Mesothelial cell of epicardium (in vitro differentiated cells): Measurements from ENCODE around the gene GLT6D1. TPM values are rescaled to one million over a fixed set of nuclear protein-coding genes. Genes with fewer than 3 reads are reported as not detected.

Experiments used
- DNase-seq, 2 experiments: peaks; one replicate each; pipeline ENCODE4 v3.0.0; 2021; ENCODE audit warnings: low spot score in 2 of 2; ENCODE audit not compliant: unreplicated experiment in 2 of 2
- H3K27ac Mint-ChIP-seq: 2 replicates; pipeline ENCODE4 v1.8.0; 2021; ENCODE audit warnings: mixed read lengths
- H3K27me3 Mint-ChIP-seq: 2 replicates; pipeline ENCODE4 v1.8.0; 2021; ENCODE audit warnings: low read depth, mixed read lengths
- H3K36me3 Mint-ChIP-seq: 2 replicates; pipeline ENCODE4 v1.8.0; 2021; ENCODE audit warnings: mixed read lengths
- H3K4me1 Mint-ChIP-seq: 2 replicates; pipeline ENCODE4 v1.8.0; 2021; ENCODE audit warnings: mixed read lengths
- H3K4me3 Mint-ChIP-seq: 2 replicates; pipeline ENCODE4 v1.8.0; 2021; ENCODE audit warnings: mild to moderate bottlenecking, moderate library complexity, mixed read lengths
- H3K9me3 Mint-ChIP-seq: 2 replicates; pipeline ENCODE4 v1.8.0; 2021; ENCODE audit warnings: mixed read lengths
- total RNA-seq: library from RNA; stranded (reverse); gene quantifications from 3 replicates; pipeline ENCODE4 v1.2.1, GENCODE V29; 2021
- TF ChIP-seq, protein P1 (sequence below): fragments of 200-600 bp; sonication (generic); IDR thresholded peaks from one replicate; pipeline ENCODE4 v1.5.0; 2021; ENCODE audit warnings: antibody characterized with exemption; ENCODE audit not compliant: unreplicated experiment

GLT6D1 gene
- total RNA-seq, 1 donor from 2014 or later: not detected

- Mint-ChIP-seq H3K27me3 (peaks cover 25% of the 10 kb centered on the region), H3K4me1 (no peaks in the 10 kb centered on the region), H3K9me3 (no peaks in the 10 kb centered on the region), H3K27ac (no peak overlapping the region), H3K4me3 (no peak overlapping the region), H3K36me3 (no peaks in the 10 kb centered on the region)
- TF ChIP-seq, protein P1, sequence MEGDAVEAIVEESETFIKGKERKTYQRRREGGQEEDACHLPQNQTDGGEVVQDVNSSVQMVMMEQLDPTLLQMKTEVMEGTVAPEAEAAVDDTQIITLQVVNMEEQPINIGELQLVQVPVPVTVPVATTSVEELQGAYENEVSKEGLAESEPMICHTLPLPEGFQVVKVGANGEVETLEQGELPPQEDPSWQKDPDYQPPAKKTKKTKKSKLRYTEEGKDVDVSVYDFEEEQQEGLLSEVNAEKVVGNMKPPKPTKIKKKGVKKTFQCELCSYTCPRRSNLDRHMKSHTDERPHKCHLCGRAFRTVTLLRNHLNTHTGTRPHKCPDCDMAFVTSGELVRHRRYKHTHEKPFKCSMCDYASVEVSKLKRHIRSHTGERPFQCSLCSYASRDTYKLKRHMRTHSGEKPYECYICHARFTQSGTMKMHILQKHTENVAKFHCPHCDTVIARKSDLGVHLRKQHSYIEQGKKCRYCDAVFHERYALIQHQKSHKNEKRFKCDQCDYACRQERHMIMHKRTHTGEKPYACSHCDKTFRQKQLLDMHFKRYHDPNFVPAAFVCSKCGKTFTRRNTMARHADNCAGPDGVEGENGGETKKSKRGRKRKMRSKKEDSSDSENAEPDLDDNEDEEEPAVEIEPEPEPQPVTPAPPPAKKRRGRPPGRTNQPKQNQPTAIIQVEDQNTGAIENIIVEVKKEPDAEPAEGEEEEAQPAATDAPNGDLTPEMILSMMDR: no peak
- DNase-seq: no peak
Observed at GRCh38 chr9:135680056-135680455, 40.7 kb upstream of the GLT6D1 start.

GRCh38 chr9:135678236-135679017, 39.1 kb upstream of the GLT6D1 start:
- H3K27me3 Mint-ChIP-seq: peaks cover 26% of the 10 kb centered on the region
- H3K36me3 Mint-ChIP-seq: no peaks in the 10 kb centered on the region
- H3K4me3 Mint-ChIP-seq: no peak overlapping the region
- no peak for DNase-seq
- TF ChIP-seq, protein P1: no peak
- H3K9me3 Mint-ChIP-seq: no peaks in the 10 kb centered on the region
- H3K27ac Mint-ChIP-seq: no peak overlapping the region
- H3K4me1 Mint-ChIP-seq: no peaks in the 10 kb centered on the region

- Mint-ChIP-seq H3K27ac (no peak overlapping the region), H3K4me3 (no peak overlapping the region), H3K36me3 (no peaks in the 10 kb centered on the region), H3K4me1 (no peaks in the 10 kb centered on the region), H3K9me3 (no peaks in the 10 kb centered on the region), H3K27me3 (peaks cover 28% of the 10 kb centered on the region)
- TF ChIP-seq, protein P1: no peak
- no peak for DNase-seq
Observed at GRCh38 chr9:135677641-135678168, 38.4 kb upstream of the GLT6D1 start.

DNA sequence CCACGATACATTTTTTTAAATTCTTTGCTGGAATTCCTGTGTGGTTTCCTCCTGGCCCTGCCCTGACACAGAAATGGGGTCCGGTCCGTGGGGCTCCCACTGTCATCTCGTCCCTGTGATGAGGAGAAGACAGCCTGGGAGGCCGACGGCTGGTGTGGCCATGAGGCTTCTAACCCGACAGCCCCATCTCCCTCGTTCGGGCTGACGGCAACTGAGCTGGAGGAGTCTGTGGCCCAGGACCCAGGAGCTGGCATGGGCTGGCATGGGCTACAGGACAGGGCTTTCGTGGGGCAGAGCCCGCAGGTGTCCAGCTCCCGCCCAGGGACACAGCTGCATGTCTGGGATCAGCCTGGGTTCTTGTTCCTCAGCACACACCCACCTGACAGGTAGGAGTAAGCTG, 37.6 kb upstream of the GLT6D1 start:
- no peak for DNase-seq
- peaks cover 28% of the 10 kb centered on the region for H3K27me3 Mint-ChIP-seq
- H3K27ac Mint-ChIP-seq: no peak overlapping the region
- TF ChIP-seq, protein P1: no peak
- no peak overlapping the region for H3K4me3 Mint-ChIP-seq
- H3K9me3 Mint-ChIP-seq: no peaks in the 10 kb centered on the region
- no peaks in the 10 kb centered on the region for H3K36me3 Mint-ChIP-seq
- H3K4me1 Mint-ChIP-seq: no peaks in the 10 kb centered on the region

DNA sequence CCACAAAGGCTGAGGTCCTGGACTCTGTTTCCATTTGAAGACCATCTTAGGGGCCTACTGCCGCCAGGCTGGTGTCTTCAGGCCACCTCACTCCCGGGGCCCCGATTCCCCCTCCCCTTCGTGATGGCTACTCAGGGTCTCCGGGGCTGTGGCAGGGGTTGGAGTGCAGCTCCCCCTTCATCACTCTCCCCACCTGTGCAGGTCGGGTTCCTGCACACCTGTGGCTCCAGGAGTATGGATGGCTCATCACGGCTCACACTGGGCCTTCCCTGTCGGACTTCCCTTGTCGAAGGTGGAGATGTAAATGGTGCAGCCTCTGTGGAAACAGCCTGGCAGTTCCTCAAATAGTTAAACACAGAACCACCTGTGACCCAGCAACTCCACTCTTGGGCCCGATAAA, 35.6 kb upstream of the GLT6D1 start:
- no peak overlapping the region for H3K4me3 Mint-ChIP-seq
- no peak overlapping the region for H3K27ac Mint-ChIP-seq
- no peak for DNase-seq
- peaks cover 22% of the 10 kb centered on the region for H3K27me3 Mint-ChIP-seq
- TF ChIP-seq, protein P1: no peak
- no peaks in the 10 kb centered on the region for H3K9me3 Mint-ChIP-seq
- no peaks in the 10 kb centered on the region for H3K36me3 Mint-ChIP-seq
- no peaks in the 10 kb centered on the region for H3K4me1 Mint-ChIP-seq
